H9 (cell line): ENCODE data around the gene DHRSX. TPM values are rescaled to one million over a fixed set of nuclear protein-coding genes. Genes with fewer than 3 reads are reported as not detected.
"Not testable (repeated sequence)": the region's sequence is repeated elsewhere in the genome, so short reads cannot be mapped to it uniquely, and the experiment has no call there.

ENCODE experiments used
- DNase-seq: peaks from one replicate; pipeline ENCODE4 v3.0.0-alpha.2; 2017
- H2AFZ ChIP-seq: one replicate; pipeline ENCODE4 v1.6.1; 2013; ENCODE audit warnings: mild to moderate bottlenecking, low read length, control low read depth, moderate library complexity
- H2AK5ac ChIP-seq: 2 replicates; pipeline ENCODE4 v1.6.1; 2013; ENCODE audit warnings: low read length, control low read depth, mixed read lengths; ENCODE audit not compliant: insufficient read length
- H2BK120ac ChIP-seq: one replicate; pipeline ENCODE4 v1.6.1; 2013; ENCODE audit warnings: low read depth, mild to moderate bottlenecking, low read length, control low read depth, inconsistent platforms; ENCODE audit not compliant: poor library complexity, severe bottlenecking
- H2BK12ac ChIP-seq: 2 replicates; pipeline ENCODE4 v1.6.1; 2013; ENCODE audit warnings: low read length, control low read depth, mixed read lengths, low read depth; ENCODE audit not compliant: insufficient read length
- H2BK15ac ChIP-seq: 2 replicates; pipeline ENCODE4 v1.6.1; 2013; ENCODE audit warnings: low read depth, low read length, control low read depth
- H2BK20ac ChIP-seq: one replicate; pipeline ENCODE4 v1.6.1; 2013; ENCODE audit warnings: low read depth, mild to moderate bottlenecking, low read length, control low read depth, inconsistent platforms; ENCODE audit not compliant: poor library complexity, severe bottlenecking
- H2BK5ac ChIP-seq: 2 replicates; pipeline ENCODE4 v1.6.1; 2013; ENCODE audit warnings: low read length, control low read depth, mixed read lengths; ENCODE audit not compliant: insufficient read length
- H3K14ac ChIP-seq: 2 replicates; pipeline ENCODE4 v1.6.1; 2013; ENCODE audit warnings: low read length, control low read depth; ENCODE audit not compliant: insufficient read depth
- H3K18ac ChIP-seq: 2 replicates; pipeline ENCODE4 v1.6.1; 2013; ENCODE audit warnings: low read depth, mild to moderate bottlenecking, mixed read lengths, low read length, control low read depth; ENCODE audit not compliant: insufficient read length
- H3K23ac ChIP-seq: 2 replicates; pipeline ENCODE4 v1.6.1; 2013; ENCODE audit warnings: low read length, control low read depth, mixed read lengths, low read depth; ENCODE audit not compliant: insufficient read length
- H3K23me2 ChIP-seq: 2 replicates; pipeline ENCODE4 v1.6.1; 2013; ENCODE audit warnings: low read depth, mild to moderate bottlenecking, mixed read lengths, low read length, control low read depth; ENCODE audit not compliant: insufficient read length, poor library complexity, severe bottlenecking
- H3K27ac ChIP-seq: 2 replicates; pipeline ENCODE4 v1.5.1; 2013; ENCODE audit warnings: low read length, control low read depth, mixed read lengths, low read depth; ENCODE audit not compliant: insufficient read length
- H3K27me3 ChIP-seq: 2 replicates; pipeline ENCODE4 v1.6.1; 2013; ENCODE audit warnings: low read length, control low read depth, inconsistent platforms; ENCODE audit not compliant: insufficient read depth
- H3K4ac ChIP-seq: 2 replicates; pipeline ENCODE4 v1.6.1; 2013; ENCODE audit warnings: low read depth, mild to moderate bottlenecking, control low read depth, inconsistent platforms, low read length, moderate library complexity
- H3K4me1 ChIP-seq: 2 replicates; pipeline ENCODE4 v1.6.1; 2013; ENCODE audit warnings: low read length, control low read depth, inconsistent platforms; ENCODE audit not compliant: insufficient read depth
- H3K4me2 ChIP-seq: 2 replicates; pipeline ENCODE4 v1.6.1; 2013; ENCODE audit warnings: low read length, control low read depth, mixed read lengths; ENCODE audit not compliant: insufficient read length, insufficient read depth
- H3K56ac ChIP-seq: 2 replicates; pipeline ENCODE4 v1.6.1; 2013; ENCODE audit warnings: low read depth, mild to moderate bottlenecking, mixed read lengths, low read length, control low read depth; ENCODE audit not compliant: insufficient read length
- H3K79me1 ChIP-seq: 2 replicates; pipeline ENCODE4 v1.6.1; 2013; ENCODE audit warnings: low read depth, mild to moderate bottlenecking, moderate library complexity, low read length, control low read depth, inconsistent platforms; ENCODE audit not compliant: insufficient read depth, poor library complexity, severe bottlenecking
- H3K79me2 ChIP-seq: 2 replicates; pipeline ENCODE4 v1.6.1; 2013; ENCODE audit warnings: low read length, control low read depth, inconsistent platforms; ENCODE audit not compliant: insufficient read depth
- H3K9ac ChIP-seq: 2 replicates; pipeline ENCODE4 v1.6.1; 2013; ENCODE audit warnings: low read length, control low read depth, mixed read lengths; ENCODE audit not compliant: insufficient read length; ENCODE audit errors: extremely low read depth
- H3K9me3 ChIP-seq: one replicate; pipeline ENCODE4 v1.6.1; 2013; ENCODE audit warnings: low read depth, low read length, inconsistent platforms; ENCODE audit not compliant: control insufficient read depth
- H3T11ph ChIP-seq: one replicate; pipeline ENCODE4 v1.6.1; 2013; ENCODE audit warnings: mild to moderate bottlenecking, low read length, control low read depth, inconsistent platforms
- H4K20me1 ChIP-seq: one replicate; pipeline ENCODE4 v1.6.1; 2013; ENCODE audit not compliant: control insufficient read depth, insufficient read length, insufficient read depth
- H4K5ac ChIP-seq: 2 replicates; pipeline ENCODE4 v1.6.1; 2013; ENCODE audit warnings: low read depth, mild to moderate bottlenecking, mixed read lengths, low read length, control low read depth; ENCODE audit not compliant: insufficient read length
- H4K8ac ChIP-seq: replicated peaks from 2 replicates; pipeline ENCODE4 v1.6.1; 2013; ENCODE audit warnings: low read length, control low read depth, mixed read lengths, low read depth; ENCODE audit not compliant: insufficient read length
- H4K91ac ChIP-seq: 2 replicates; pipeline ENCODE4 v1.6.1; 2013; ENCODE audit warnings: low read depth, mild to moderate bottlenecking, moderate library complexity, mixed read lengths, low read length, control low read depth; ENCODE audit not compliant: insufficient read length
- H3K27ac Mint-ChIP-seq, 3 experiments: 2 replicates in 2 of 3; 3 replicates in 1 of 3; pipeline ENCODE4 v1.8.0; 2020 to 2021; ENCODE audit warnings: mixed read lengths in 3 of 3, mild to moderate bottlenecking in 1 of 3, moderate library complexity in 1 of 3
- H3K27me3 Mint-ChIP-seq: 2 replicates; pipeline ENCODE4 v1.8.0; 2021; ENCODE audit warnings: low read depth, mild to moderate bottlenecking, moderate library complexity, mixed read lengths
- H3K36me3 Mint-ChIP-seq, 3 experiments: 2 replicates in 2 of 3; 3 replicates in 1 of 3; pipeline ENCODE4 v1.8.0; 2020 to 2021; ENCODE audit warnings: low read depth in 3 of 3, mixed read lengths in 3 of 3; ENCODE audit not compliant: insufficient read depth in 1 of 3
- H3K4me1 Mint-ChIP-seq, 2 experiments: 2 replicates each; pipeline ENCODE4 v1.8.0; 2020; ENCODE audit warnings: mixed read lengths in 2 of 2
- H3K4me3 Mint-ChIP-seq, 2 experiments: 2 replicates in 1 of 2; 3 replicates in 1 of 2; pipeline ENCODE4 v1.8.0; 2020 to 2021; ENCODE audit warnings: mild to moderate bottlenecking in 2 of 2, mixed read lengths in 2 of 2, moderate library complexity in 1 of 2
- H3K9me3 Mint-ChIP-seq, 2 experiments: 2 replicates in 1 of 2; 3 replicates in 1 of 2; pipeline ENCODE4 v1.8.0; 2020; ENCODE audit warnings: mild to moderate bottlenecking in 2 of 2, mixed read lengths in 2 of 2, moderate library complexity in 1 of 2
- WGBS: extraction: QIAGEN DNeasy Blood & Tissue Kit; methylation state at CpG from one replicate; pipeline ENCODE4 v1.1.7; 2013; ENCODE audit warnings: missing lambda C conversion rate, low lambda C conversion rate, mixed read lengths; ENCODE audit not compliant: insufficient read length; ENCODE audit errors: extremely low coverage; 5-methylcytosine and 5-hydroxymethylcytosine counted together
- total RNA-seq: library from RNA; stranded (reverse); gene quantifications from 2 replicates; pipeline ENCODE4 v1.2.1, GENCODE V29; 2021

DHRSX gene
- total RNA-seq, 1 experiment from 2014 or later: 44.0 TPM

DNA sequence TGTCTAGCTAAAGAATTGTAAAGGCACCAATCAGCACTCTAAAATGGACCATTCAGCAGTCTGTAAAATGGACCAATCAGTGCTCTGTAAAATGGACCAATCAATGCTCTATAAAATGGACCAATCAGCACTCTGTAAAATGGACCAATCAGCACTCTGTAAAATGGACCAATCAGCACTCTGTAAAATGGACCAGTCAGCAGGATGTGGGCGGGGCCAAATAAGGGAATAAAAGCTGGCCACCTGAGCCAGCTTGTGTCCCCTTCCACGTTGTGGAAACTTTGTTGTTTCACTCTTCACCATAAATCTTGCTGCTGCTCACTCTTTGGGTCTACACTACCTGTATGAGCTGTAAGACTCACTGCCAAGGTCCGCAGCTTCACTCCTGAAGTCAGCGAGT, 230.0 kb downstream of the DHRSX start:
- H2AK5ac ChIP-seq, H3K14ac ChIP-seq, H2BK20ac ChIP-seq, H3K23ac ChIP-seq, H3K4me2 ChIP-seq, H3K27me3 Mint-ChIP-seq, H4K5ac ChIP-seq, H3K9me3 Mint-ChIP-seq, H3K18ac ChIP-seq, H2AFZ ChIP-seq, H3K4me1 ChIP-seq, H3K4ac ChIP-seq, H3K79me2 ChIP-seq, H4K91ac ChIP-seq, H3K9ac ChIP-seq, H2BK12ac ChIP-seq, H2BK5ac ChIP-seq, H2BK120ac ChIP-seq, H3K79me1 ChIP-seq, H3K56ac ChIP-seq, H4K20me1 ChIP-seq, H2BK15ac ChIP-seq, DNase-seq, H3K27ac ChIP-seq, H3K9me3 ChIP-seq, H3T11ph ChIP-seq, H3K4me3 Mint-ChIP-seq, H3K27me3 ChIP-seq, H4K8ac ChIP-seq, H3K23me2 ChIP-seq: not testable (repeated sequence)
- Mint-ChIP-seq H3K27ac (peak overlapping the region in 2 of 3 experiments; percentile 42 to 86; a peak in 4 of 7 replicates), H3K36me3 (peaks cover 18 to 38% (median 22%) of the 10 kb centered on the region in 3 experiments; a peak in 6 of 7 replicates), H3K4me1 (peaks cover 13 to 26% of the 10 kb centered on the region in 2 experiments)
- no CpG with 5 or more reads among the region's 4 CpGs for WGBS
